Right lobe of liver (tissue), 6 donors: ENCODE measurements around the gene DOCK1. TPM values are rescaled to one million over a fixed set of nuclear protein-coding genes. Genes with fewer than 3 reads are reported as not detected.

Experiments
- ATAC-seq, 4 donors: fragments of 200-7000 bp; cut with Tn5 transposase; one replicate each; pipeline ENCODE4 v1.9.1; 2020; ENCODE audit warnings: mild to moderate bottlenecking in 4 of 4, moderate library complexity in 4 of 4
- DNase-seq, 3 donors: peaks; one replicate each; pipeline ENCODE4 v3.0.0-alpha.2; 2020
- H3K27ac ChIP-seq, 3 donors: fragments of 200-600 bp; one replicate each; pipeline ENCODE4 v1.8.0; 2022
- H3K27me3 ChIP-seq, 2 donors: fragments of 200-600 bp; one replicate each; pipeline ENCODE4 v1.8.0; 2022
- H3K36me3 ChIP-seq, 4 donors: fragments of 200-600 bp; sonication (generic) in 1 of 4; one replicate each; pipeline versions ENCODE4 v1.5.1 to v1.8.0; 2017 to 2022; ENCODE audit warnings: control low read depth in 1 of 4
- H3K4me1 ChIP-seq, 4 donors: fragments of 200-600 bp; sonication (generic) in 1 of 4; one replicate each; pipeline versions ENCODE4 v1.5.1 to v1.8.0; 2017 to 2022; ENCODE audit warnings: control low read depth in 1 of 4
- H3K4me3 ChIP-seq, 3 donors: fragments of 200-600 bp; one replicate each; pipeline ENCODE4 v1.8.0; 2022
- H3K9me3 ChIP-seq, 4 donors: fragments of 200-600 bp; sonication (generic) in 1 of 4; one replicate each; pipeline versions ENCODE4 v1.5.1 to v1.8.0; 2017 to 2022; ENCODE audit warnings: control low read depth in 1 of 4
- CTCF ChIP-seq, 4 donors: fragments of 200-600 bp in 3 of 4; fragments of 450-650 bp in 1 of 4; IDR thresholded peaks; one replicate each; pipeline versions ENCODE4 v1.5.1 to v1.8.0; 2016 to 2022; ENCODE audit warnings: antibody characterized with exemption in 4 of 4, mild to moderate bottlenecking in 2 of 4
- POLR2A ChIP-seq: fragments of 450-650 bp; IDR thresholded peaks from one replicate; pipeline ENCODE4 v1.6.1; 2017; ENCODE audit warnings: antibody characterized with exemption, mild to moderate bottlenecking
- WGBS: methylation state at CpG from one replicate; pipeline ENCODE4 v1.1.6; 2018; ENCODE audit warnings: low coverage, low lambda C conversion rate; ENCODE audit not compliant: insufficient coverage; ENCODE audit errors: missing lambda C conversion rate; 5-methylcytosine and 5-hydroxymethylcytosine counted together
- intact Hi-C, 2 donors: fragments of 100-400 bp; cut with DNase I; formaldehyde crosslinking; loops; one replicate each; pipeline versions ENCODE4 v1.11.2 to v1.14.1; 2022
- total RNA-seq, 6 experiments: library from RNA; depleted of rRNA in 2 of 6; stranded (reverse); fragments of >200 nt in 2 of 6; fragmentation: NEBNext Ultra II Directional in 3 of 6; extraction: Animal tissue kit (Norgen Biotek cat#: 25700) in 3 of 6; gene quantifications; one replicate each; pipeline versions ENCODE4 v1.1.0 to v1.2.4, GENCODE V29; 2016 to 2023
- donor health status: DM: no; HTN: yes; CAD: no.
- donor health status: DM: no; HTN: no; CAD: no.
- donor health status: DM: no; HTN: no; CAD: no.
- donor health status: DM: no; HTN: yes; CAD: no.
- donor health status: DM: no; HTN: yes; CAD: no.

Gene DOCK1
- total RNA-seq, 6 experiments from 2014 or later: 13.8 to 17.8 (median 14.6) TPM

- H3K4me3 ChIP-seq: no peak overlapping the region
- H3K36me3 ChIP-seq: peaks cover 0 to 2% (median 0%) of the 10 kb centered on the region in 4 donors
- WGBS: 95% methylated on average over 7 of the region's 12 CpGs
- DNase-seq (no peak), ATAC-seq (no peak)
- intact Hi-C loops: no loop called here
- no peaks in the 10 kb centered on the region for H3K9me3 ChIP-seq
- no peak for TF ChIP-seq POLR2A
- TF ChIP-seq CTCF (IDR thresholded peaks at IDR 0.05): no peak
- H3K27ac ChIP-seq: no peak overlapping the region
- no peaks in the 10 kb centered on the region for H3K27me3 ChIP-seq
- H3K4me1 ChIP-seq: no peaks in the 10 kb centered on the region
Measured at GRCh38 chr10:127417686-127418401, 512.6 kb downstream of the DOCK1 start.

GRCh38 chr10:127418536-127419168 is 513.4 kb downstream of the DOCK1 start:
- peaks cover 0 to 2% (median 0%) of the 10 kb centered on the region in 4 donors for H3K36me3 ChIP-seq
- TF ChIP-seq POLR2A: no peak
- no peak for TF ChIP-seq CTCF (IDR thresholded peaks at IDR 0.05)
- H3K27me3 ChIP-seq: no peaks in the 10 kb centered on the region
- H3K4me1 ChIP-seq: no peaks in the 10 kb centered on the region
- ATAC-seq (no peak), DNase-seq (no peak)
- intact Hi-C loops: no loop called here
- H3K27ac ChIP-seq: no peak overlapping the region
- WGBS: 94% methylated on average over 3 of the region's 13 CpGs
- H3K9me3 ChIP-seq: no peaks in the 10 kb centered on the region
- H3K4me3 ChIP-seq: no peak overlapping the region

- Histone ChIP-seq H3K4me3 (no peak overlapping the region), H3K27ac (no peak overlapping the region), H3K4me1 (no peaks in the 10 kb centered on the region), H3K36me3 (peaks cover 0 to 2% (median 0%) of the 10 kb centered on the region in 4 donors), H3K27me3 (no peaks in the 10 kb centered on the region), H3K9me3 (no peaks in the 10 kb centered on the region)
- DNase-seq: no peak
- intact Hi-C loops: no loop called here
- 87% methylated on average over 3 of the region's 10 CpGs for WGBS
- no peak for ATAC-seq
- TF ChIP-seq CTCF (IDR thresholded peaks at IDR 0.05) (no peak), POLR2A (no peak)
Measured at GRCh38 chr10:127420138-127420684, 515.0 kb downstream of the DOCK1 start.

GRCh38 chr10:127423218-127423915 is 518.1 kb downstream of the DOCK1 start:
- Histone ChIP-seq H3K27ac (no peak overlapping the region), H3K9me3 (no peaks in the 10 kb centered on the region), H3K36me3 (peaks cover 0 to 2% (median 0%) of the 10 kb centered on the region in 4 donors), H3K4me3 (no peak overlapping the region), H3K4me1 (no peaks in the 10 kb centered on the region), H3K27me3 (no peaks in the 10 kb centered on the region)
- intact Hi-C loops: no loop called here
- TF ChIP-seq POLR2A (no peak), CTCF (IDR thresholded peaks at IDR 0.05) (no peak)
- no peak for DNase-seq
- no peak for ATAC-seq
- WGBS: 80% methylated on average over 3 of the region's 8 CpGs
